Suprapubic skin (tissue), 4 donors: ENCODE data around the gene MARCO.

Experiments used
- CTCF ChIP-seq, 2 donors: fragments of 200-600 bp in 1 of 2; fragments of 450-650 bp in 1 of 2; sonication (generic) in 1 of 2; IDR thresholded peaks; one replicate each; pipeline ENCODE4 v1.5.1; 2016 to 2019; ENCODE audit warnings: antibody characterized with exemption in 2 of 2, mild to moderate bottlenecking in 1 of 2, moderate library complexity in 1 of 2
- EP300 ChIP-seq: sonication (generic); formaldehyde crosslinking; IDR thresholded peaks from one replicate; pipeline ENCODE4 v1.6.1; 2017; ENCODE audit warnings: antibody characterized with exemption
- POLR2A ChIP-seq, 2 donors: fragments of 450-650 bp; IDR thresholded peaks; one replicate each; pipeline ENCODE4 v1.6.1; 2017; ENCODE audit warnings: antibody characterized with exemption in 2 of 2, mild to moderate bottlenecking in 2 of 2, moderate library complexity in 2 of 2
- POLR2AphosphoS5 ChIP-seq, 3 donors: sonication (generic); formaldehyde crosslinking; IDR thresholded peaks; one replicate each; pipeline ENCODE4 v1.6.1; 2017; ENCODE audit warnings: antibody characterized with exemption in 3 of 3

GRCh38 chr2:119005051-119005450 lies 63.1 kb downstream of the MARCO start:
- no peak for TF ChIP-seq CTCF (IDR thresholded peaks at IDR 0.05)
- no peak for TF ChIP-seq POLR2AphosphoS5 (IDR thresholded peaks at IDR 0.05)
- no peak for TF ChIP-seq POLR2A (IDR thresholded peaks at IDR 0.05)
- TF ChIP-seq EP300: no peak
